HG03457 (cell line): Measurements from ENCODE around the gene PHYKPL.
"Not testable (repeated sequence)": the region's sequence is repeated elsewhere in the genome, so short reads cannot be mapped to it uniquely, and the experiment has no call there.

Experiments used
- ATAC-seq: cut with Tn5 transposase; IDR thresholded peaks from one replicate; pipeline ENCODE4 v1.9.1; 2021; ENCODE audit warnings: moderate number of reproducible peaks; ENCODE audit not compliant: unreplicated experiment

The PHYKPL gene

GRCh38 chr5:178208540-178209227 is 23.9 kb downstream of the PHYKPL start:
- no peak for ATAC-seq

GRCh38 chr5:178207917-178208280 is 24.7 kb downstream of the PHYKPL start:
- ATAC-seq: no peak

GRCh38 chr5:178207183-178207916 is 25.3 kb downstream of the PHYKPL start:
- ATAC-seq: no peak

- no peak for ATAC-seq
Observed at GRCh38 chr5:178206166-178207101, 26.2 kb downstream of the PHYKPL start.

- ATAC-seq: no peak
Observed at GRCh38 chr5:178205749-178206047, 26.9 kb downstream of the PHYKPL start.

- ATAC-seq: peak; percentile 39
Observed at GRCh38 chr5:178204935-178205748, 27.5 kb downstream of the PHYKPL start.

GRCh38 chr5:178204182-178204934 is 28.2 kb downstream of the PHYKPL start, which contains the start of gene HNRNPAB:
Gene HNRNPAB (plus strand): TSS chr5:178204533. CDS start chr5:178204838, 305 bp downstream.
- peak; percentile 56 for ATAC-seq

- peak; percentile 5 for ATAC-seq
Observed at GRCh38 chr5:178203670-178204181, 28.9 kb downstream of the PHYKPL start.

GRCh38 chr5:178202541-178202940 is 30.1 kb downstream of the PHYKPL start:
- no peak for ATAC-seq

GRCh38 chr5:178201927-178202235 is 30.7 kb downstream of the PHYKPL start:
- no peak for ATAC-seq

GRCh38 chr5:178201221-178201926 is 31.2 kb downstream of the PHYKPL start:
- ATAC-seq: no peak

GRCh38 chr5:178199581-178200434 is 32.8 kb downstream of the PHYKPL start:
- ATAC-seq: no peak

GRCh38 chr5:178198706-178199105 is 33.9 kb downstream of the PHYKPL start:
- no peak for ATAC-seq

- not testable (repeated sequence) for ATAC-seq
Observed at GRCh38 chr5:178198151-178198550, 34.5 kb downstream of the PHYKPL start.

- ATAC-seq: no peak
Observed at GRCh38 chr5:178196986-178197385, 35.6 kb downstream of the PHYKPL start.

- no peak for ATAC-seq
Observed at GRCh38 chr5:178196281-178196812, 36.3 kb downstream of the PHYKPL start.

GRCh38 chr5:178194026-178194425 is 38.6 kb downstream of the PHYKPL start:
- no peak for ATAC-seq

GRCh38 chr5:178193251-178193809 is 39.3 kb downstream of the PHYKPL start:
- ATAC-seq: no peak
